ENCODE measurements around the gene SLC28A2. TPM values are rescaled to one million over a fixed set of nuclear protein-coding genes. Genes with fewer than 3 reads are reported as not detected.
"Not testable (repeated sequence)": the region's sequence is repeated elsewhere in the genome, so short reads cannot be mapped to it uniquely, and the experiment has no call there.

SLC28A2 gene, protein sequence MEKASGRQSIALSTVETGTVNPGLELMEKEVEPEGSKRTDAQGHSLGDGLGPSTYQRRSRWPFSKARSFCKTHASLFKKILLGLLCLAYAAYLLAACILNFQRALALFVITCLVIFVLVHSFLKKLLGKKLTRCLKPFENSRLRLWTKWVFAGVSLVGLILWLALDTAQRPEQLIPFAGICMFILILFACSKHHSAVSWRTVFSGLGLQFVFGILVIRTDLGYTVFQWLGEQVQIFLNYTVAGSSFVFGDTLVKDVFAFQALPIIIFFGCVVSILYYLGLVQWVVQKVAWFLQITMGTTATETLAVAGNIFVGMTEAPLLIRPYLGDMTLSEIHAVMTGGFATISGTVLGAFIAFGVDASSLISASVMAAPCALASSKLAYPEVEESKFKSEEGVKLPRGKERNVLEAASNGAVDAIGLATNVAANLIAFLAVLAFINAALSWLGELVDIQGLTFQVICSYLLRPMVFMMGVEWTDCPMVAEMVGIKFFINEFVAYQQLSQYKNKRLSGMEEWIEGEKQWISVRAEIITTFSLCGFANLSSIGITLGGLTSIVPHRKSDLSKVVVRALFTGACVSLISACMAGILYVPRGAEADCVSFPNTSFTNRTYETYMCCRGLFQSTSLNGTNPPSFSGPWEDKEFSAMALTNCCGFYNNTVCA
- not detected for total RNA-seq

DNA sequence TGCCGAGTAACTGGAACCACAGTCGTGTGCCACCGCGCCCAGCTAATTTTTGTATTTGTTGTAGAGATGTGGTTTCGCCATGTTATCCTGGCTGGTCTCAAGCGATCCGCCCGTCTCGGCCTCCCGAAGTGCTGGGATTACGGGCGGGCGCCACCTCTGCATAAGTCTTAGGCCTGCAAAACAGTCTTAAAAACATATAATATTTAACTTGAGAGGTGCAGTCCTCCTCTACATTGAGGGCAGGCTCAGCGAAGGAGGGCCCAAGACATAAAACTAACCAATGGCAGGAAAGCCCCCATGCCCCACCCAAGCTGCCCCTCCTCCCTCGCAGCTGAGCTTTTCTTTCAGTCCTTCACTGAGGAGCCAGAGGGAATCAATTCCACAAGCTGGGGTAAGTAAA is at the start of gene SLC28A2:
Gene SLC28A2 (plus strand): TSS at position 347 of the 400 bp plus-strand sequence. CDS start 982 bp downstream, outside the sequence.
- intact Hi-C loops (cut with DNase I) = no loop called here
- ATAC-seq = no peak
- no peak for DNase-seq (ENCODE audit: low spot score)

DNA sequence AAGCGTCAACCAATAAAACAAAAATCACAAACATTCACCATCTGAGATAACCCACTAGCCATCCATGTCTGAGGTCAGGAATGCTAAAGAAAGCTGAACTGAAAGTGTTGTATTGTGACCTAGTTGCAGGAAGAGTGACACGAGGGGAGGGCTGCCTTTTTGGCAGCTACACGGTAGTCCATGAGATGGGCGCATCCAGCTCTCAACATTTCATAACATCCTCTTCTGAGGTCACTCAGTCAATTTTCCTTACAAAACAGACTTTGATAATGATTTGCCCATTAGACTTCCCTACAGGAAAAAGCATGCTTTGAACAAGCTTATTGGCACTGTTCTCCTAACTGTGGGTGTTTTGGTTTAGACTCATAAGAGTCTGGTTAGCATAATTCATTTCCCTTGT is 48.9 kb upstream of the SLC28A2 start:
- DNase-seq (ENCODE audit: low spot score) (no peak), ATAC-seq (no peak)
- intact Hi-C loops (cut with DNase I) = no loop called here

DNA sequence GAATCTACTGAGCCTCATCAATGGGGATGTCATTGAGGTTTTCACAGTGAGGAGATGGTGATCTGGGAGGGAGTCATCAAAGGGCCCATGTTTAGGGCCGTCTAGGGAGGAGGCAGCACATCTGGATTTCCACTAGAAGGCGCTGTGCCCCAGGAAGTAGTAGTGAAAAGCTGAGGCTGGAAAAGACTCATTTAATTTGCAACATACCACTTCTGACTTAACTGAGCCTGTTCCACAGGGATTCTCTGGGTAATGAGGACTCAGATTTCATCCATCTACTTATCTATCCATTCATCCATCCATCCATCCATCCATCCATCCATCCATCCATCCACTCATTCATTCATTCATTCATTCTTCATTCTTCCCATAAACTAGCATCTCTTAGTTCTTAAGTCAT is 46.8 kb upstream of the SLC28A2 start:
- DNase-seq (ENCODE audit: low spot score) = no peak
- no peak for ATAC-seq
- intact Hi-C loops (cut with DNase I) = no loop called here

DNA sequence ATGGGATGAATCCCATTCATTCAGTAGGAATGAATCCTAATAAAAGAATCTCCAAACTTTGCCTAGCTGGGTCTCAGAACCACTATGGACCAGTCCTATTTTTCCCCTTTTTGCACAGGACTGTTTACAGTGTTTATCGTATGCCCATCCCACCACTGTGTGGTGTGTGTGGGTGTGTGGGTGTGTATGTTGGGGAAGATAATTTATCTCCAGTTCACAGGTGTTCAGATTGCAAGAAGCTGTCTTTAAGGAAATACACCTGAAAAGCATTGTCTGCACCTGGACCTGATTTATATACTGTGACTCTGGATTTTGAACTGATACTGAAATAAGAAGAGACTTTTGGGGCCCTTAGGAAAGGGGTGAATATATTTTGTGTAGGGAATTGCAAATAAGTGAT is 39.5 kb upstream of the SLC28A2 start:
- no peak for DNase-seq (ENCODE audit: low spot score)
- no peak for ATAC-seq
- intact Hi-C loops (cut with DNase I) = no loop called here

DNA sequence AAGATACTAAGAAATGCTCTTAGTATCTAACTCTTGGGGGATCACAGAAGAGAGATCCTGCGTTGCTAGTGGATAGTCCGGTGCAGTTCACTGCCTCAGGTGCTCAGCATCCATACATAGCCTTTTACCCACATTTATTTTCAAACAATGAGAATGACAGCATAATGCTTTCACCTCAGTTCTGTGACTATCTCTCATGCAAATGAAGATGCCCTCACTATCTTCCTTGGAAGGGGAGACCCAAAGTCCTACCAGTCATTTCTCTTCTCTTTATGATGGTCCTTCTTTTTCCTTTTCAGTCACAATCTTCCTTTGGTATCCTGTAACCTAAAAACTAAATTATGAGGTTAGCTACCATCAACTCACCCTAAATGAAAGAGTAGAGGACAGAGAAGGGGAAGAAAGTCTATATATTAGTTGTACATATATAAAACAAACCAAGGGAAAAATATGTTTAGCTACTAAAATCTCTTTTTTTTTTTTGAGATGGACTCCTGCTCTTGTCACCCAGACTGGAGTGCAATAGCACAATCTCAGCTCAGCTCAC is 30.9 kb upstream of the SLC28A2 start:
- intact Hi-C loops (cut with DNase I) = no loop called here
- ATAC-seq (no peak), DNase-seq (ENCODE audit: low spot score) (no peak)

DNA sequence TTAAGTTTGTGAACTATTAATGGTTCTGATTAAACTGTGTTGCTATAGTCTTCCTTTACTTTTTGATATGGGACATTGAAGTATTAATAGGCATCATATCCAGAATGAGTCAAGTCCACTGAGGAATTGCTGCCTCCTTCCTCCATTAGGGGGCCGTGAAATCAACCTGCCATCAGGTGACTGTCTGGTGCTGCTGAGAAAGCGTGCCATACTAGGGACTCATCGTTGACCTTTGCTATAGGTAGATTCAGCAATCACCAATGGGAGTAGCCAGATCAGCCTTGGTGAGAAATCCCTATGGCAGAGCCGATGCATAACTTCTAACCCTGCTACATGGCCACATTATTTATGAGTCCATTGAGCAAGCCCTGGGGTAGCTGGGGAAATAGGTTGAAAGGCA is 30.1 kb upstream of the SLC28A2 start:
- no peak for ATAC-seq
- DNase-seq (ENCODE audit: low spot score) = no peak
- intact Hi-C loops (cut with DNase I) = no loop called here

DNA sequence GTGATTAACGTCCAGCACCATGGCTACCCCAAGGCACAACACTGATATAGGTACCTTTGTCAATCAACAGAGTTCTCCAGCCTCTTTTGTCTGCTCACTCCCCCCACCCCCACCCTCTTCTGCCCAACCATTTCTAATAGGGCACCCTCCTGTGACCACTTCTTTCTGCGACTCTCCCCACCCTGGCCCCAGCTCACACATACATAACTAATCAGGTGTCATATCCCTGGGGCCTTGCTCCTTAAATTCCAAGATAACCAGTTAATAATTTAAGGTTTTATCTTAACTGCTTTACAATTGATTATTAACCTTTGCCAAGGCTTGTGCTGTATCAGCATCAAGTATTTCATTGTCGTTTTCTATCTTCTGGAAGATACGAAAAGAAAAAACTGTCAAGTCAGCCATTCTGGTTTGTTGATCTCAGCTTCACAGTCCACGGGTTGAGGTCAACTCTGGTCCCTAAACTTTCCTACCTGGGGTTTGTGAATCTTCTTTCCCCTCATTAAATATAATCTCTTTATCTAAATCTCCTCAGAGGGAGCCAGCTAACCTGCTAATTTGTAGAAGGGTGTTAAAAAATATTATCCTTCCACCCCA is 27.3 kb upstream of the SLC28A2 start:
- DNase-seq (ENCODE audit: low spot score) (no peak), ATAC-seq (no peak)
- intact Hi-C loops (cut with DNase I) = no loop called here

DNA sequence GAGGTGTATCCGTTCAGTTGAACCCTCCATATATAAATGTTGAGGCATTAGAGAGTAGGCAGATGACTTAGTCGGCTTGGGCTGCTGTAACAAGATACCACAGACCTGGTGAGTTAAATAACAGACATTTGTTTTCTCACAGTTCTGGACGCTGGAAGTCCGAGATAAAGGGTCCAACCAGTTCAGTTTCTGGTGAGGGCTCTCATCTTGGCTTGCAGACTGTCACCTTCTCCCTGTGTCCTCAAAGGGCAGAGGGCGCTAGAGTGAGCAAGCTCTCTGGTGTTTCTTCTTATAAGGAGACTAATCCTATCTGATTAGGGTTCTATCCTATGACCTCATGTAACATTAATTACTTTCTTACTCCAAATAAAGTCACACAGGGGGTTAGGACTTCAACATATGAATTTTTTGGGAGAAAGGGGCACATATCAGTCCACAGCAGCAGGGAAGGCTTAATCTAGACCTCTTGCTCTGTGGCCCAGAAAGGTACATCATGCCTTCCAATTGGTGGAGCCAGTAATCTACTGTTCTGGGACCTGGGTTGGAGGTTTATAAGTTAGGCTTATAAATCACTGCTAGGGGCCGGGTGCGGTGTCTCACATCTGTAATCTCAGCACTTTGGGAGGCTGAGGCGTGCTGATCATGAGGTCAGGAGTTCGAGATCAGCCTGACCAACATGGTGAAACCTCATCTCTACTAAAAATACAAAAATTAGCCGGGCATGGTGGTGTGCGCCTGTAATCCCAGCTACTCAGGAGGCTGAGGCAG is 26.3 kb upstream of the SLC28A2 start:
- ATAC-seq = no peak
- intact Hi-C loops (cut with DNase I) = no loop called here
- DNase-seq (ENCODE audit: low spot score) = no peak

DNA sequence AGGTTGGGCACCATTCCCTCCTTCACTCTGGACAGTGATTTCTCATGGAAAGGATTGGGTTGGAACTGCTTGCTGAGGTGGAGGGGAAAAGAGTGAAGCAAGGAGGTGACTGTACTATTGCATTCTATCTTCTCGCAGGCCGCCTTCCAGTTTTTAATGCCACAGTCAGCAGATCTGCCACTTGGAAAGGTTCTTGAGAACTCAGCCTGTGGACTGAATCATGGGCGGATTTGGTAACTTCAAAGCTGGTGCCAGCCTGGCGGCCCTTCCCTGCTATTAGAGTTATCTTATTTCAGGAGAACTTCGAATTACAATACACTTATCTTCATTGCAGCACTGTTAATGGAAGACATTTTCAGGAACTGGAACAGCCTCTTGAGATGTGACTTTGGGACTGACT is 23.1 kb upstream of the SLC28A2 start:
- intact Hi-C loops (cut with DNase I) = no loop called here
- no peak for DNase-seq (ENCODE audit: low spot score)
- no peak for ATAC-seq

DNA sequence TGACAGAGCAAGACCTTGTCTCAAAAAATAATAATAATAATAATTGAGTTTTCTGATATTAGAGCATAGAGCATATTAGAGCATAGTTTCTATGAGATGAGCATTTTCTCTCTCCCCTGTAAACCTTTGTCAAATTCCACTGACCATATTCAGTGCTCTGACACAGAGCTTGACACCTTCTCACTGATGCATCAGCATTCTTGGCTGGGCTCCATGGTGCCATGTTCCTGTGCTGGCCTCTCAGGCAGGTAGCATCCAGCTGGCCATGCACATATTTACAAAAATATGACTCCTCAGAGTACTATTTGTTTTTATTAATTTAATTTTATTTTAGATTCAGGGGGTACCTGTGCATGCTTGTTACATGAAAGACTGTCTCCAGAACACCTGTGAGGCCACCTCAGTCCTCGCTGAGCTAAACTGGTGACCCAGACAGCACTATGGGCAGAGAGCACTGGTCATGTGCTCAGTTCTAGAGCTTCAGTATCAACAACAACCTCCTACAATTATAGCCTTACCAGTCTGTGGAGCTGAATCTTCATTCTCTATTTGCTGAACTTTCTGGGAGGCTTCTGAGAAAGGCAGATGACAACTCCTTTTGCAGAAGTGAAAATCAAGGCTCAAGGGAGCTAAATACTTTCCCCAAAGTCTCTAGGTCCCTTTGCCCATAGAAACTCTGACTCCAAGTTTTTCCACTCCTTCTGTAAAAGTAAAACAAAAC is 21.6 kb upstream of the SLC28A2 start:
- no peak for DNase-seq (ENCODE audit: low spot score)
- no peak for ATAC-seq
- intact Hi-C loops (cut with DNase I) = no loop called here

DNA sequence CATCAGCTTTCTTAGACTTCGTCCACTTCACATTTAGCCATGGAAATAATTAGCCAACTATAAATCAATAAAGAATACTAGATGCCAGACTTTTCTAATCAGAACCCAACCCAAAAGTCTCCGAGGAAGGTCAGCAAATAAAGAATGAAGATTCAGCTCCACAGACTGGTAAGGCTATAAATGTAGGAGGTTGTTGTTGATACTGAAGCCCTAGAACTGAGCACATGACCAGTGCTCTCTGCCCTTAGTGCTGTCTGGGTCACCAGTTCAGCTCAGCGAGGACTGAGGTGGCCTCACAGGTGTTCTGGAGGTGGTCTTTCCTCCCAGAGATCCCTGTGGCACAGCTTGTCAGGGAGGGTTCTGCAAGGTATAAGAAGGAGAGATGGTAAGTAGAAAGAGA is 20.9 kb upstream of the SLC28A2 start:
- no peak for ATAC-seq
- no peak for DNase-seq (ENCODE audit: low spot score)
- intact Hi-C loops (cut with DNase I) = no loop called here

DNA sequence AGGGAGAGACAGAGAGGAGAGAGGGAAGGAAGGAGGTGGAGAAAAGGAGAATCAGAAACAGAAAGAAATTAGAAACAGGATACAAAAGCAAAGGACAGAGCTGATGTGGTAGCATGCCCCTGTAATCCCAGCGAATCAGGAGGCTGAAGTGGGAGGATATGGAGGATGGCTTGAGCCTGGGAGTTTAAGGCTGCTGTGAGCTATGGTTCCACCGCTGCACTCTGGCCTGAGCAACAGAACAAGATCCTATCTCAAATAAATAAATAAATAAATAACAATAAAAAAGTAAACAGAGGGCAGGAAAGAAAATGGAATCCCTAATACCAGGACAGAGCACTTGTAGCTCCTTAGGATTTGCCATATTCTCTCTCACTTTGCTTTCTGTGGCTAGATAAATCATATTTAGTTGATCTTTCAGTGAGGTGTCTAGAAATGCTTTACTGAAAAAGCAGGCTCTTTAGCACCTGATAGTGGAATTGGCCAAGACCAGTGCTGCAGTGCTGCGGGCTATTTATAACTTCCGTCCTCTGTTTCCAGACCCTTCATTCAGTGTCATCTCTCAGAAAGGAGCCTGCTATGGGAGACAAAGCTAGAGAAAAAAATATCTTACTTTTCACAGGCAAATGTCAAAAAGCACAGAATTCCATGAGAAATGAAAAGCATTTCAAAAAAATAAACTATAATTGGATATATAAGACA is 20.0 kb upstream of the SLC28A2 start:
- ATAC-seq = no peak
- DNase-seq (ENCODE audit: low spot score) = no peak
- intact Hi-C loops (cut with DNase I) = no loop called here

DNA sequence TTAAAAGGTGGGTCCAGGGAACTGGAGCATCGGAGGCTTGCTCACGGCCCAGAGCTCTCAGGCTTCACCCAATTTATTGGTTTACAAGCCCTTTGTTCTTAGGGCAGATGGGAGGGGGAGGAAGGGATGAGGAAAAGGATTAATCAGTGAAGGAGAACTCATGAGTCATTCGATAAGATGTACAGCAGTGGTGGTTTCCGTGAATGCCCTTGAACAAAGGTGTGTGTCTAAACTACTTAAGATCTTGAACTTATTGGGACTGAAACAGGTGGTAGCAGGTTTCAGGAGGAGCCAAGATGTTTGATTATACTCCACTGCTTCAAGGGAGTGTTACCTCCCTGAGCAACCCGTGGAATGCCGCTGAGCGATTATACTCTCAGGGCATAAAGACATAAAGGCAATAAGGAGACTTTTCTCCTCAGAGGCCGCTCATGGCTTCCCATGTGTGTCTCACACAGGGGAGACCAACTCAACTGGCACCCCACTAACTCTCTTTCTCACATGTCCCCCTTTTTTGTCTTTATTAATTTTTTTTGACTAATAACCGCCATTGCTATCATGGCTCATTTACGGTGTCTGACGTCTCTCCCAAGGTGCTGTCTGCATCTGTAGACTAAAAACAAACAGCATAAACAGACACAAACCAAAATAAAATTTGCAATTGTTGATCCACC is 17.3 kb upstream of the SLC28A2 start:
- DNase-seq (ENCODE audit: low spot score) (no peak), ATAC-seq (no peak)
- intact Hi-C loops (cut with DNase I) = no loop called here

DNA sequence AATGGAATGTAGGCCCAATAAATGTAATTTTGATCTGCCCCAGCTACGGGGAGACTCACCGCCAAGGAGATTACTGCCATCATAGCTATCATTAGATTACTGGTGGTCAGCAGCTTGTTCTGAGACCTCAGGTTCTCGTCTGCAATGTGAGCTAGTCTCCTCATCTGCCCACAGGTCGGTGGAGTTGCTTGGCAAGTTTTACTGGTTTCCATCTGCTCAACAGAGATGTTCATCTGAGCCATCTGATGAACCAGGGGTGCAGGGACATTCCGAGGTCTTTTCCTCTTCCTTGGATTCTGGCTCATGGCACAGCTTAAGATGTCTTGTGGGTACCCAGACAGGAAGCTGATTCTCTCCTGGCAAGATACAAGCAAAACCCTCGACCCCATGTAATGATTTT is 15.2 kb upstream of the SLC28A2 start:
- ATAC-seq; DNase-seq (ENCODE audit: low spot score); intact Hi-C loops (cut with DNase I): not testable (repeated sequence)

DNA sequence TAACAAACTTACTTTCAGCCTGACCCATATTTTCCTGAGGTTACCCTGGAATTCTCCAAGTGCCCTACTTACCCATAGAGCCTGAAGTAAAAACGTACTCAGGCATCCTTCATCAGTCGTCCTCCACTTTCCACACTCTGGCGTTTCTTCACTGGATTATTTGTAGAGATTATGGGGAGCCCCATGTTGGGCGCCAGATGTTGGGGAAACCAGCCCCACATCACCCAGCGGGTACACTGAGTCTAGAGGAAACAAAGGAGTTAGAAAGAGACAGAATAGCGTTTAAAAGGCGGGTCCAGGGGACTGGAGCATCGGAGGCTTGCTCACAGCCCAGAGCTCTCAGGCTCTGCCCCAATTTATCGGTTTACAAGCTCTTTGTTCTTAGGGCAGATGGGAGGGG is 9.7 kb upstream of the SLC28A2 start:
- intact Hi-C loops (cut with DNase I) = no loop called here

DNA sequence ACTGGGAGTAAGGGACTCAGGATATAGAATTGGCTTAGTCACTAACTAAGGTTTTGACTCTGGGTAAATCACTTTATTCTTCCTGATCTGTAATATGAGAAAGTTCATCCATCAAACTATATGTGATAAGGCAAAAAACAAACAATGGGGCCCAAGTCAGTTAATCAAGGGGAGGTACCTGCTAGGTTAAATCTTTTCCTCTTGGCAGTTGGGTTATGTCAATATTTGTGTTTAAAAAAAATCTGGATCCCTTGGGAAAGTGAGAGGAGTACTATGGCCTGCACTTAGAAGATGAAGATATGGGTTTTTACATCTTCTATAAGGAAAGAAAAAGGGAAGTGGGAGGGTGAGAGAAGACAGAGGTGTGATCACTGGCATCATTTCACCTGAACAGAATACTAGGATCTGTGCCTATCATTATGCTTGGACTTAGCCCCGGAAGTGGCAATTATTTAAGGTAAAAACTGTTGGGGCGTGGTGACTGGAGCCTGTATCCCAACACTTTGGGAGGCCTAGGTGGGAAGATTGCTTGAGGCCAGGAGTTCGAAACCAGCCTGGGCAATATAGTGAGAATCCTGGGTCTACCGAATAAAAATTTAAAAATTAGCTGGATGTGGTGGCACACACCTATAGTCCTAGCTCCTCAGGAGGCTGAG is 2.8 kb upstream of the SLC28A2 start:
- intact Hi-C loops (cut with DNase I) = no loop called here
- DNase-seq (ENCODE audit: low spot score) = no peak
- ATAC-seq = no peak

More for the DNA sequence above, 9.7 kb upstream of the SLC28A2 start:
- DNase-seq (ENCODE audit: low spot score) (no peak), ATAC-seq (no peak)

DNA sequence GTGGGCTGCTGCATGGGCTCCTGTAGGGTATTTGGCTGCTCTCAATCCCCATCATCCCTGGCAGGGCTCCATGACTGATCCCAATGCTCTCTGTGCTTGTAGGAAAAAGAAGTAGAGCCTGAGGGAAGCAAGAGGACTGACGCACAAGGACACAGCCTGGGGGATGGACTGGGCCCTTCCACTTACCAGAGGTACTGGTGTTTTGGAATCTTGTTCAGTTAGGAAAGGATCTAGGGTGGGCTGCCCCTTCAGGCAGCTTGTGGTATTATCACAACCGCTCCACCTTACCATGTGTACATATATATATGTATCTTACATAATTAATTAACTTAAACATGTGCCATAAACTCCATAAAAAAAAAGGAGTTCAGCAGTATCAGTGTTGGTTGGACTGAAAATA is 1.3 kb downstream of the SLC28A2 start:
- ATAC-seq = no peak
- no peak for DNase-seq (ENCODE audit: low spot score)
- intact Hi-C loops (cut with DNase I) = no loop called here

All from sciatic nerve (tissue), 2 donors.